Spinal cord (tissue), 10 donors: Measurements from ENCODE around the gene ERC2. TPM values are rescaled to one million over a fixed set of nuclear protein-coding genes. Genes with fewer than 3 reads are reported as not detected.

Experiments used
- DNase-seq, 6 donors: peaks; one replicate each; pipeline versions ENCODE4 v3.0.0 to v3.0.0-alpha.2; 2013 to 2015; ENCODE audit warnings: low spot score in 6 of 6, low read depth in 4 of 6
- H3K27ac ChIP-seq: one replicate; pipeline ENCODE4 v1.5.1; 2013; ENCODE audit warnings: low read depth, low read length, control low read depth
- H3K27me3 ChIP-seq: one replicate; pipeline ENCODE4 v1.6.1; 2013; ENCODE audit warnings: low read length; ENCODE audit not compliant: control insufficient read depth, insufficient read depth
- H3K36me3 ChIP-seq: one replicate; pipeline ENCODE4 v1.6.1; 2013; ENCODE audit warnings: low read length; ENCODE audit not compliant: control insufficient read depth, insufficient read depth
- H3K4me1 ChIP-seq: one replicate; pipeline ENCODE4 v1.6.1; 2013; ENCODE audit warnings: low read length; ENCODE audit not compliant: control insufficient read depth, insufficient read depth
- H3K4me3 ChIP-seq: one replicate; pipeline ENCODE4 v1.5.1; 2013; ENCODE audit warnings: low read depth, low read length, control low read depth
- H3K9me3 ChIP-seq: one replicate; pipeline ENCODE4 v1.6.1; 2013; ENCODE audit warnings: low read length; ENCODE audit not compliant: control insufficient read depth, insufficient read depth
- WGBS: methylation state at CpG from one replicate; pipeline ENCODE4 v1.1.5; 2013; ENCODE audit warnings: missing lambda C conversion rate; ENCODE audit not compliant: insufficient coverage; 5-methylcytosine and 5-hydroxymethylcytosine counted together
- polyA plus RNA-seq, 2 donors: library from polyadenylated mRNA; unstranded; fragments of 120-200 nt; gene quantifications; one replicate each; pipeline ENCODE4 v1.2.1, GENCODE V29; 2013; ENCODE audit not compliant: insufficient read length in 2 of 2
- total RNA-seq, 2 donors: library from RNA; depleted of rRNA in 1 of 2; stranded (reverse); fragments of 120-200 nt in 1 of 2; fragments of >200 nt in 1 of 2; gene quantifications; one replicate each; pipeline versions ENCODE4 v1.2.3 to v1.2.4, GENCODE V29; 2013 to 2014
- donor health status: healthy.

The ERC2 gene
- total and polyA plus RNA-seq, 4 donors: 24.0 to 51.3 (median 29.7) TPM

GRCh38 chr3:55899887-55900286, 568.4 kb downstream of the ERC2 start:
- H3K36me3 ChIP-seq: no peaks in the 10 kb centered on the region
- H3K4me1 ChIP-seq: peaks cover 6% of the 10 kb centered on the region
- H3K27me3 ChIP-seq: no peaks in the 10 kb centered on the region
- no peak overlapping the region for H3K4me3 ChIP-seq
- no peak overlapping the region for H3K27ac ChIP-seq
- DNase-seq: no peak
- 70% methylated on average over 1 of the region's 3 CpGs for WGBS
- H3K9me3 ChIP-seq: no peaks in the 10 kb centered on the region

DNA sequence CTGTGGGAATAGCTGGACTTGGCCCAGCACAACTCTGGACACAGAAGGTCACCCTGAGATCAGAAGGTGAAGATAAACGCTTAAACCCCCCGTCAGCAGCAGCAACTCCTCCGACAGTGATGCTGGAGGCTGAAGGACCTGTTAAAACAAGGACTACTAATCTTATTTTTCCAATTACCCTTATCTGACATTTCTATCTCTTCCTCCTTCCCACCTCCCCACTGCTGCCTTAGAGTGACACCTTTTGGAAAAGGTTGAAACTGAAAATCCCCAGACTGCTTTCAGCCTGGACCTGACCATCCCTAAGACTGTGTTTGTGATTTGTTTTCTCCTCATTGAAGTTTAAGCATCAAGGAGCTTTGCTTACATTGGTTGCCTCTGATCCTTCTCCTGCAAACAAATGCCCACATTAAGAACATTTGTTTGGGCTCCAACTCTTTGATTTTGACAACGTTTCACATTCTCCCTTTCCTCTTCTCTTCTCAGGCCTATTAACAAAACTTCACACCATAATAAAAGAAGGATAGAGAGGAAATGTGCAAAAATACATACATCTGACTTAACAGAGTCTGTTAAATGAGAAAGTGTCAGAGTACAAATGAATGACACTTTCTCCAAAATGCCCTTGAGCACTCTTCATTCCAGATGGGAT, 570.6 kb downstream of the ERC2 start:
- peaks cover 6% of the 10 kb centered on the region for H3K4me1 ChIP-seq
- WGBS: 84% methylated on average over 3 of the region's 4 CpGs
- peak in 3 of 6 donors; percentile 11 to 68 (median 36) for DNase-seq
- H3K36me3 ChIP-seq: no peaks in the 10 kb centered on the region
- H3K4me3 ChIP-seq: no peak overlapping the region
- H3K9me3 ChIP-seq: no peaks in the 10 kb centered on the region
- H3K27ac ChIP-seq: no peak overlapping the region
- H3K27me3 ChIP-seq: no peaks in the 10 kb centered on the region

DNA sequence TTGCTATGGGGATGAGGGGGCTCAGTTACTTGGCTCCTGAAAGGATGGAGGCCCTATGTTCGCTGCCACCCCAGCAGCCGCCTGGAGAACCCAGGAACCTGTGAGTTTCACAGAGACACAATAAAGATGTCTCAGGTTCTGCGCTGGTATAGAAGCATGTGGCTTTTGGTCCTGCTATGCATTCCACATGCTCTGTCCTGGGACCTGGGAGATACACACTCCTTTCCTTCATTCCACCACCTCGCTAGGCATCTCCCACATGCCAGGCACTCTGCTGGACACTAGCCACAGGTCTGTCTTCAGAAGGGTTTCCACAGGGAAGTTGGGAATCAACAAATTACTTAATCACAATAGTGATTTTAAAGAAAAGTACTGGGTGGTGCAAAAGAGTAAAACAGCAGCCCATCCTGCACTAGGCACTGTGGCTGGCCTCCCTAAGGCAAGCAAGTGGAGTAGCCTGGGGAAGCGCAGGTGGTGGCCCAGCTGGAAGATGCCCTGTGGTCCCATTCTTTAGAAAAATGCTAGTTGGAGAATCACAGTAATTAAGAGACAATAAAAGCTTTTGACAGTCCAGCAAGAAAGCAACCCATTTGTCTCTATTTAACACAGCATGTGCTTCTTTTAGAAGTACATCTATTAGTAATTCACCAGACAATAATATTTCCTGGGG, 572.2 kb downstream of the ERC2 start:
- H3K36me3 ChIP-seq: no peaks in the 10 kb centered on the region
- WGBS: 78% methylated on average over 4 of the region's 5 CpGs
- peaks cover 6% of the 10 kb centered on the region for H3K4me1 ChIP-seq
- no peak overlapping the region for H3K4me3 ChIP-seq
- H3K27me3 ChIP-seq: no peaks in the 10 kb centered on the region
- no peaks in the 10 kb centered on the region for H3K9me3 ChIP-seq
- H3K27ac ChIP-seq: no peak overlapping the region
- DNase-seq: peak in 2 of 6 donors; percentile 20 to 35

GRCh38 chr3:55894605-55895004, 573.7 kb downstream of the ERC2 start:
- no peak for DNase-seq
- Histone ChIP-seq H3K27me3 (no peaks in the 10 kb centered on the region), H3K27ac (no peak overlapping the region), H3K4me1 (peaks cover 6% of the 10 kb centered on the region), H3K9me3 (no peaks in the 10 kb centered on the region), H3K36me3 (no peaks in the 10 kb centered on the region), H3K4me3 (no peak overlapping the region)
- no CpG with 5 or more reads among the region's 2 CpGs for WGBS

DNA sequence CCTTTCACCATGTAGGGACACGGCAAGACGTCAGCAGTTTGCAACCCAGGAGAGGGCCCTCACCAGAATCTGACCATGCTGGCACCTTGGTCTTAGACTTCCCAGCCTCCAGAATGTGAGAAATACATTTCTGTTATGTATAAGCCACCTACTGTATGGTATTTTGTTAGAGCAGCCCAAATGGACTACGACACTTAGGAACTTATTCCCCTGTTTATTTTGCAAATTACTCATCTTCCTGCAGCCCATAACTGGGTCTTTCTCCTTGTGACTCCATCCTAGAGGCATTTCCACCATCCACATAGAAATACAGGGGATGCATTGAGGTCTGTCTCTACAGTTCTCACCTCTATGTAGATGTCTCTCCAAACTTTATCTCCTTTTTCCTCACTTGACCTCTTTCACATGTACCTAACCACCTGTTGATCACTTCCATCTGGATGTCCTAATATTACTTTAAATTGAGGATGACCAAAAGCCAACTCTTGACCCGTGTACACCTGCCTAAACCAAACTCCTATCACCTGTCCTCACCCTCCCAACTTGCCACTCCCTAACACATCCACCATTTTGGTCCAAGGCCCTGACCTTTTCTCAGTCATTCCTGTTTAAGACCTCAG, 575.1 kb downstream of the ERC2 start:
- no peak overlapping the region for H3K27ac ChIP-seq
- H3K36me3 ChIP-seq: no peaks in the 10 kb centered on the region
- H3K27me3 ChIP-seq: no peaks in the 10 kb centered on the region
- DNase-seq: no peak
- WGBS: 94% methylated on average over 3 of the region's 4 CpGs
- no peaks in the 10 kb centered on the region for H3K9me3 ChIP-seq
- H3K4me1 ChIP-seq: peaks cover 6% of the 10 kb centered on the region
- H3K4me3 ChIP-seq: no peak overlapping the region

DNA sequence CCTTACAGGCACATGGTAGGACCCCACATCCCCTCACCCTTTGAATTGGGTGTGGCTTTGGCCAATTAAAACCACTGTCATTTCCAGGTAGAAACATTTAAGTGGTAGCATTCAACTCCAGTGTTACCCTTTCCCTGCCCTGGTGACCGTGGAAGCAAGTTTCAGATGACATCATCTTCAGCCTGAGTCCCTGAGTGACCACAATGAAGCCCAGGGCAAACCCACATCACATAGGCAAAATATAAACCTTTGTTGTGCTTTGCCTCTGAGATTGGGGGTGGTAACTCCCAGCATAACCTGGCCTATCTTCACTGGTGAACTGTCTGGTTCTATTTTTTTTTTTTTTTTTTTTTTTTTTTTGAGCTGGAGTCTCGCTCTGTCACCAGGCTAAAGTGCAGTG, 577.2 kb downstream of the ERC2 start:
- Histone ChIP-seq H3K9me3 (no peaks in the 10 kb centered on the region), H3K27ac (no peak overlapping the region), H3K36me3 (no peaks in the 10 kb centered on the region), H3K4me1 (peaks cover 5% of the 10 kb centered on the region), H3K4me3 (no peak overlapping the region), H3K27me3 (no peaks in the 10 kb centered on the region)
- DNase-seq: no peak
- 100% methylated on average over 1 of the region's 2 CpGs for WGBS

DNA sequence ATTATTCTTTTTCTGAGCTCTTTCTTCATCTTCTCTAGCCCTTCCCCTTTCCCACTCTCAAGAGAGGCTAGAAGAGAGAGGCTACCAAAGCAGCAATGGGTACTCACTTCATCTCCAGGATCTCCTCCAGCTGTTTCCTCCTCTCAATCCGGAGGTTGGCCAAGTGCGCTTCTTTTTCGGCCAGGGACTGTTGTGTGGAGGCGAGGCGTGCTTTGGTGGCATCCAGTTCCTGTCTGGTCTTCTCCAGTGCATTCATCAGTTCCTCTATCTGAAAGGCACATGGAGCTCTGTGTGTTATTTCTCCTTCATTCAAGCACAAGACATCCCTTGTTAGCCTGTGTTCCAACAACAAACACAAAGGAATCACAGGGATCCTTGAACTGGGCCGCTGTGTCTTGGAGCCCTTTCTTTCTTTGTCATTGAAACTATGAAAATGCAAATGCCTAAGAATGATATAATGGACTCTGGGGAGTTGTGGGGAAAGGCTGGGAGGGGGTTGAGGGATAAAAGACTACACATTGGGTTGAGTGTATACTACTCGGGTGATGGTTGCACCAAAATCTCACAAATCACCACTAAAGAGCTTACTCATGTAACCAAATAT, 579.9 kb downstream of the ERC2 start:
- Histone ChIP-seq H3K4me3 (no peak overlapping the region), H3K9me3 (no peaks in the 10 kb centered on the region), H3K36me3 (no peaks in the 10 kb centered on the region), H3K4me1 (no peaks in the 10 kb centered on the region), H3K27me3 (no peaks in the 10 kb centered on the region), H3K27ac (no peak overlapping the region)
- DNase-seq: peak in 1 of 6 donors; percentile 24
- 52% methylated on average over 4 of the region's 7 CpGs for WGBS

- H3K27me3 ChIP-seq: no peaks in the 10 kb centered on the region
- H3K36me3 ChIP-seq: no peaks in the 10 kb centered on the region
- no peak for DNase-seq
- H3K4me3 ChIP-seq: no peak overlapping the region
- no peaks in the 10 kb centered on the region for H3K9me3 ChIP-seq
- H3K27ac ChIP-seq: no peak overlapping the region
- WGBS: no CpG with 5 or more reads among the region's 1 CpG
- no peaks in the 10 kb centered on the region for H3K4me1 ChIP-seq
These were observed 582.5 kb downstream of the ERC2 start for GRCh38 chr3:55885721-55886120.

- Histone ChIP-seq H3K27me3 (no peaks in the 10 kb centered on the region), H3K4me3 (no peak overlapping the region), H3K36me3 (no peaks in the 10 kb centered on the region), H3K4me1 (no peaks in the 10 kb centered on the region), H3K27ac (no peak overlapping the region), H3K9me3 (no peaks in the 10 kb centered on the region)
- no peak for DNase-seq
- 93% methylated on average over 1 of the region's 2 CpGs for WGBS
These were observed 583.6 kb downstream of the ERC2 start for GRCh38 chr3:55884491-55885285.
